Large intestine (tissue), 3 donors: ENCODE results near the gene GPATCH1. TPM values are rescaled to one million over a fixed set of nuclear protein-coding genes. Genes with fewer than 3 reads are reported as not detected.

Source experiments
- DNase-seq, 2 donors: peaks; one replicate each; pipeline versions ENCODE4 v3.0.0 to v3.0.0-alpha.2; 2013
- H3K27ac ChIP-seq: one replicate; pipeline ENCODE4 v1.5.1; 2013; ENCODE audit warnings: low read length
- H3K27me3 ChIP-seq: 2 replicates; pipeline ENCODE4 v1.6.1; 2013; ENCODE audit warnings: low read length; ENCODE audit not compliant: control insufficient read depth, insufficient read depth
- H3K36me3 ChIP-seq: 2 replicates; pipeline ENCODE4 v1.6.1; 2013; ENCODE audit warnings: low read length; ENCODE audit not compliant: control insufficient read depth, insufficient read depth
- H3K4me1 ChIP-seq: one replicate; pipeline ENCODE4 v1.6.1; 2013; ENCODE audit warnings: low read length; ENCODE audit not compliant: control insufficient read depth, insufficient read depth
- H3K4me3 ChIP-seq: one replicate; pipeline ENCODE4 v1.5.1; 2013; ENCODE audit warnings: low read length
- H3K9me3 ChIP-seq: one replicate; pipeline ENCODE4 v1.6.1; 2013; ENCODE audit warnings: mild to moderate bottlenecking, low read depth, low read length, moderate library complexity; ENCODE audit not compliant: control insufficient read depth
- WGBS: methylation state at CpG from one replicate; pipeline ENCODE4 v1.1.5; 2013; ENCODE audit warnings: low lambda C conversion rate; ENCODE audit not compliant: insufficient coverage; 5-methylcytosine and 5-hydroxymethylcytosine counted together
- polyA plus RNA-seq: library from polyadenylated mRNA; unstranded; fragments of 120-200 nt; gene quantifications from one replicate; pipeline ENCODE4 v1.2.1, GENCODE V29; 2013

The GPATCH1 gene
- polyA plus RNA-seq, 1 donor, result 11.9 TPM

DNA sequence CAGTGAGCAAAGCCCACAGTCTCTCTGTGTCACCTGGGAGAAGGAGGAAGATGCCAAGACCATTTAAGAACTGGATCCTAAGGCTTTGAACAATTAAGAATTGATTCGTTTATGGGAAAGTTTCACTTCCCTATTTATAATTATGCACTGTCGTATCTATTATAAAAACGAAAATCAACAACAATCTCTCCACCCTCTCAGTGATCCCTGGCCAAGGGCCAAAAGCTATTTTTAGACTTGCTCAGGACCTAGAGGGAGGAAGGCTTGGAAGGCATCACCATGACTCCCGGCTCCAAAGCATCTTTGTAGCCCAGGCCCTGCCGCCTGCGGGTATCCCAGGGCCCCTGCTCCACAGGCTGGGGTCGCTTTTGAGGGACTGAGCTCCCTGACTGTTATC lies 17.6 kb upstream of the GPATCH1 start:
- Histone ChIP-seq H3K4me3 (peak overlapping the region; percentile 82), H3K36me3 (no peaks in the 10 kb centered on the region), H3K27me3 (peaks cover 10% of the 10 kb centered on the region), H3K27ac (peak overlapping the region; percentile 64), H3K9me3 (peaks cover 3% of the 10 kb centered on the region), H3K4me1 (peaks cover 9% of the 10 kb centered on the region)
- 17% methylated on average over 1 of the region's 7 CpGs for WGBS
- DNase-seq, result peak; percentile 19 to 72

DNA sequence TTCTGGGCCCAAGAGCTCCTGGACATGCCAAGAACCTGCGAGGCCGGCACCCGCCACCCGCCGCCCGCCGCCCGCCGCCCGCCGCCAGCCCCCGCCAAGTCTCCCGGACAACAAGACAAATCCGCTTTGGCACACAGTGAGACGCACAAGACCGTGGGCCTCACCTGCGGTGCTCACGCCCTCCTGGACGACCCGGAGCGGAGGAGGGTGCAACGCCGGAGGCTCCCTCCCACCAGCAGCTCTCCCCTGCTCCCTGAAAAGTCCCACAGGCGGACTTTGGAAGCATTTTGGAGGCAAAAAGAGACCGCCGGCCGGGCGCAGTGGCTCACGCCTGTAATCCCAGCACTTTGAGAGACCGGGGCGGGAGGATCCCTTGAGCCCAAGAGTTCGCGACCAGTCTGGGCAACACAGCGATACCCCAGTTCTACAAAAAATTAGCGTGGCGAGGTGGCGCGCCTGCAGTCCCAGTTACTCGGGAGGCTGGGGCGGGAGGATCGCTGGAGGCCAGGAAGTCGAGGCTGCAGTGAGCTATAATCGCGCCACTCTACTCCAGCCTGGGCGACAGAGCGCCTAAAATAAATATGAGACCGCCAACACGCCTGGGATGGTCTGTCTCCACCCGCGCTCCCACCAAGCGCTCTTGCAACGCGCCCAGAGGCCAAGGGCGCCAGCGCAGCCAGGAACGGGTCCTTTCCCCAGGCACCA lies 17.1 kb upstream of the GPATCH1 start:
- Histone ChIP-seq H3K9me3 (peaks cover 3% of the 10 kb centered on the region), H3K36me3 (no peaks in the 10 kb centered on the region), H3K27ac (peak overlapping the region; percentile 64), H3K4me1 (peaks cover 9% of the 10 kb centered on the region), H3K27me3 (peaks cover 10% of the 10 kb centered on the region), H3K4me3 (peak overlapping the region; percentile 82)
- peak; percentile 26 to 54 for DNase-seq
- WGBS, result no CpG with 5 or more reads among the region's 56 CpGs

DNA sequence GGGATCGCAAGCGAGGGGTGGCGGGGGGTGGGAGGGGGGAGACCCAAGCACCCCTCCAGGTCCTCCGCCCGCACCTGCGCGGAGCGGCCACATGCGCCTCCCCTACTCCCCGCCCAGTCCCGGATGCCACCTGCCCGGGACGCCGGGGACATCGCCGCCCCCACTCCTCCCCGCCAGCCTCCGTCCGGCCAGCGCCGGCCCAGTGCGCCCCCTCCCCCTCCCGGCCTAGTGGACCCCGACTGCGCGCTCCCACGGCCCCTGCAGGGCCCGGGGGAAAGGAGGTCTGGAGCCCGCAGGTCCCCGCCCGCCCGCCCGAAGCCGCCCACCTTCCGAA lies 16.6 kb upstream of the GPATCH1 start:
- peak; percentile 37 to 57 for DNase-seq
- H3K36me3 ChIP-seq, result no peaks in the 10 kb centered on the region
- H3K4me1 ChIP-seq, result peaks cover 9% of the 10 kb centered on the region
- H3K4me3 ChIP-seq, result peak overlapping the region; percentile 82
- peak overlapping the region; percentile 64 for H3K27ac ChIP-seq
- peaks cover 10% of the 10 kb centered on the region for H3K27me3 ChIP-seq
- no CpG with 5 or more reads among the region's 35 CpGs for WGBS
- H3K9me3 ChIP-seq, result peaks cover 3% of the 10 kb centered on the region

GRCh38 chr19:33064792-33065550 lies 16.0 kb upstream of the GPATCH1 start, which contains the start of gene RHPN2:
TSS of gene RHPN2 (minus strand) at chr19:33064888. CDS start at chr19:33064852, 36 bp downstream.
- DNase-seq, result peak; percentile 88 to 93
- H3K27me3 ChIP-seq, result peaks cover 10% of the 10 kb centered on the region

DNA sequence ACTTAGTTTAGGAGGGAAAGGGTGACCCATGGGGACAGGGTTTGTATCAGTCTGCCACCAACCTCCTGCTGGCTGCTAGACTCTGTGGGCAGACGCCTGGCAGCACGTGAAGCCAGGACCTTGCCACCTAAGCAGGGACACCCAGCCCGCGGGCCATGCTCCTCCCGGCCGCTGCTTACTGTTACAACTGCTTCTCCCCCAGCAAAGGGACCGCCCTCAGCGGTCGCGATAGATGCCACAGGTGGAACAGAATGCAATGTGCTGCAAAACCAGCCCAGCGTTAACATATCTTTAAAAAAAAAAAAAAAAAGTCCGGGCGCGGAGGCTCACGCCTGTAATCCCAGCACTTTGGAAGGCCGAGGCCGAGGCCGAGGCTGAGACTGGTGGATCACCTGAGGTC lies 14.4 kb upstream of the GPATCH1 start:
- Histone ChIP-seq H3K4me1 (peaks cover 4% of the 10 kb centered on the region), H3K36me3 (no peaks in the 10 kb centered on the region), H3K9me3 (peaks cover 3% of the 10 kb centered on the region), H3K27ac (no peak overlapping the region), H3K27me3 (peaks cover 10% of the 10 kb centered on the region), H3K4me3 (no peak overlapping the region)
- no peak for DNase-seq
- WGBS, result no CpG with 5 or more reads among the region's 18 CpGs

More at GRCh38 chr19:33064792-33065550, 16.0 kb upstream of the GPATCH1 start, which contains the start of gene RHPN2:
- no CpG with 5 or more reads among the region's 86 CpGs for WGBS
- Histone ChIP-seq H3K4me3 (peak within 1 kb of the TSS; percentile 82), H3K27ac (peak within 1 kb of the TSS; percentile 70), H3K4me1 (peaks cover 4% of the 10 kb centered on the region), H3K9me3 (peaks cover 3% of the 10 kb centered on the region), H3K36me3 (no peaks in the 10 kb centered on the region)

DNA sequence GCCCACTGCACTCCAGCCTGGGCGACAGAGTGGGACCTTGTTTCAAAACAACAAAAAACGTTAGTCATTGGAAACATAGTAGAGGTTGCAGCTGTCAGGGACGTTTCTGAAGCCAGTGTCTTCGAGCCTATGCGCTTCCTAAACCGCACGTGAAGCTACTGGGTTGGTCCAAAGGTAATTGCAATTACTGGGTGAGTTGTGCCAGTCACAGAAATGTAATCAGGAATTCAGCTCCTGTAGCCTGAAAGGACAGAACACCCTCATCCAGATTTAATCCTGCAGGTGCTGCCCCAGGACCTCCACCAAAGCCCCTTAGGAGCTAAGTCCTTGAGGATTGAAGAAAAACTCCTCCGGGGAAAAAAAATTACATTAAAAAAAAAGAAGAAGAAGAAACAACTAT lies 13.9 kb upstream of the GPATCH1 start:
- Histone ChIP-seq H3K9me3 (peaks cover 3% of the 10 kb centered on the region), H3K4me3 (no peak overlapping the region), H3K4me1 (peaks cover 4% of the 10 kb centered on the region), H3K36me3 (no peaks in the 10 kb centered on the region), H3K27me3 (peaks cover 10% of the 10 kb centered on the region), H3K27ac (no peak overlapping the region)
- no peak for DNase-seq
- WGBS, result no CpG with 5 or more reads among the region's 8 CpGs

GRCh38 chr19:33071887-33072286 lies 9.1 kb upstream of the GPATCH1 start:
- no CpG with 5 or more reads among the region's 7 CpGs for WGBS
- H3K36me3 ChIP-seq, result no peaks in the 10 kb centered on the region
- no peak overlapping the region for H3K27ac ChIP-seq
- H3K27me3 ChIP-seq, result no peaks in the 10 kb centered on the region
- no peak overlapping the region for H3K4me3 ChIP-seq
- DNase-seq, result peak in 1 of 2 donors; percentile 46
- H3K9me3 ChIP-seq, result no peaks in the 10 kb centered on the region
- no peaks in the 10 kb centered on the region for H3K4me1 ChIP-seq

DNA sequence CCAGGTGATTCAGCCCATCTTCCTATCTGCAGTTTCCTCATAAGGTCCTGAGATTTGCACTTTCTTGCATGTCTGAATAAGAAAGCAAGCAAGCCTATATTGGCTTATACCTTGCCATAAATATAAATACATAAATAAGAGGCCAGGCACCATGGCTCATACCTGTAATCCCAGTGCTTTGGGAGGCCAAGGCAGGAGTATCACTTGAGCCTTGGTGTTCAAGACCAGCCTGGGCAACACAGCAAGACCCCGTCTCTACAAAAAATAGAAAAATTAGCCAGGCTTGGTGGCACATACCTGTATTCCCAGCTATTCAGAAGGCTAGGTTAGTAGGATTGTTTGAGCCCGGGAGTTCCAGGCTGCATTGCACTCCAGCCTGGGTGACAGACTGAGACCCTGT lies 5.5 kb upstream of the GPATCH1 start:
- Histone ChIP-seq H3K4me3 (no peak overlapping the region), H3K4me1 (peaks cover 16% of the 10 kb centered on the region), H3K27me3 (no peaks in the 10 kb centered on the region), H3K27ac (no peak overlapping the region), H3K9me3 (no peaks in the 10 kb centered on the region), H3K36me3 (no peaks in the 10 kb centered on the region)
- DNase-seq, result no peak
- no CpG with 5 or more reads among the region's 2 CpGs for WGBS

DNA sequence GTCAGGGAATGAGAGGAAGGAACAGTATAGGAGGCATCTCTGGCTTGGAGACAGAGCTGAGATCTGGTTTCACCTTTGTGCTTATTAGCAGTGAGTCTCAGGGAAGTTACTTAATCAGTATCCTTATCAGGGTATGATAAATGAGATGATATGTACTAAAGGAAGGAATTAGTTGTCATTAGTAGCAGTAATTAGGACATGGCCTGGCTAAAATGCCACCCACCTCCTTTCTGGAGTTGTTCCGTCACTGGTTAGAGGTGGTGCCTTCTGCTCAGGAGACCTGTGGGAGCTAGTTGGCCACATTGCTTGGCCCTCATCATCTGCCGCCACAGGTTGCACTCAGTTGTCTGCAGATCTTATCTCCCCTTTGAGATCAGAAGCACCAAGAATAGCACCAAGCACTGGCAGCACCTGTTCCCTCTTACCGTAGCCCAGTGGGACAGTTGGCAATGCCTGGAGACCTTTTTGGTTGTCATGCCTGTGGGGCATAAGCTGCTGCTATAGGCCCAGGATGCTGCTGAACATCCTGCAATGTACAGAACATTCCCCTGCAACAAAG lies 4.7 kb downstream of the GPATCH1 start:
- no CpG with 5 or more reads among the region's 3 CpGs for WGBS
- peak overlapping the region; percentile 47 for H3K27ac ChIP-seq
- no peak for DNase-seq
- H3K36me3 ChIP-seq, result peaks cover 20% of the 10 kb centered on the region
- no peaks in the 10 kb centered on the region for H3K27me3 ChIP-seq
- peaks cover 21% of the 10 kb centered on the region for H3K4me1 ChIP-seq
- H3K9me3 ChIP-seq, result no peaks in the 10 kb centered on the region
- no peak overlapping the region for H3K4me3 ChIP-seq

DNA sequence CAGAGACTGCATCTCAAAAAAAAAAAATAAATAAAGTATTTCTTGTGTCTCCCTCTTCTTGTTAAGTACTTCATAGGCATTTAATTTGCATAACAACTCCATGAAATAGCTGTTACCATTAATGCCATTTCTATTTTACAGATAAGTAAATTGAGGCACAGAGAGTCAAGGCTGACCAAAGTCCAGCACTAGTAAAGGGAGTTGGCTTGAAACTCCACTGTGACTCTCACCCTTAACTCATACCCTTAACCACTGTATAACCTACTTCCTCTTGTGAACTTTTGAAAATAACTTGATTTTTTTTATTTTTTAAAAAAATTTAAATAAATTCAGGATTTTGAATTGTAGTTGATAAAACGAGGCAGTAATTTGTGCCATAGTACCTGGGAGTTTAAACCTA lies 6.0 kb downstream of the GPATCH1 start:
- H3K27ac ChIP-seq, result no peak overlapping the region
- 100% methylated on average over 1 of the region's 1 CpG for WGBS
- peaks cover 21% of the 10 kb centered on the region for H3K4me1 ChIP-seq
- no peak overlapping the region for H3K4me3 ChIP-seq
- no peaks in the 10 kb centered on the region for H3K9me3 ChIP-seq
- H3K27me3 ChIP-seq, result no peaks in the 10 kb centered on the region
- no peak for DNase-seq
- peaks cover 28% of the 10 kb centered on the region for H3K36me3 ChIP-seq
